Caco-2 (cell line): ENCODE results near the gene KCTD21. TPM values are rescaled to one million over a fixed set of nuclear protein-coding genes. Genes with fewer than 3 reads are reported as not detected.

Source experiments
- BruUV-seq: library from RNA; stranded (reverse); fragments of 400-500 nt; replicated peaks from 2 replicates; lab custom pipeline; 2021; lab: Mats Ljungman, UMichigan
- CTCF ChIA-PET: fragments of 300-600 bp; sonication (Branson Sonifier 250); formaldehyde crosslinking; loops from one replicate; lab custom pipeline; 2022; ENCODE audit warnings: antibody characterized with exemption; lab: Charles Lee
- POLR2A ChIA-PET: fragments of 300-600 bp; sonication (Branson Sonifier 250); formaldehyde crosslinking; loops from one replicate; lab custom pipeline; 2022; ENCODE audit warnings: antibody characterized with exemption; lab: Charles Lee
- DNase-seq, 2 experiments: peaks; one replicate each; pipeline versions ENCODE4 v3.0.0 to v3.0.0-alpha.2; 2020 to 2022
- H3K27me3 ChIP-seq: replicated peaks from 2 replicates; pipeline ENCODE4 v1.6.0; 2011; ENCODE audit warnings: low read length; ENCODE audit not compliant: control insufficient read depth, insufficient read depth
- H3K36me3 ChIP-seq: 2 replicates; pipeline ENCODE4 v1.5.1; 2011; ENCODE audit warnings: low read length; ENCODE audit not compliant: control insufficient read depth, insufficient read depth
- H3K4me1 ChIP-seq: fragments of 250-450 bp; sonication (Bioruptor Pico); 2 replicates; pipeline ENCODE4 v1.5.1; 2020; ENCODE audit warnings: mild to moderate bottlenecking
- H3K4me3 ChIP-seq: 2 replicates; pipeline ENCODE4 v1.5.1; 2011; ENCODE audit warnings: low read depth, mild to moderate bottlenecking, control low read depth, low read length
- H3K9me3 ChIP-seq: fragments of 250-450 bp; sonication (Bioruptor Pico); 2 replicates; pipeline ENCODE4 v1.5.1; 2020; ENCODE audit warnings: mild to moderate bottlenecking, moderate library complexity
- H3K27ac Mint-ChIP-seq: one replicate; pipeline ENCODE4 v1.8.0; 2022; ENCODE audit warnings: mixed read lengths; ENCODE audit not compliant: unreplicated experiment
- H3K27me3 Mint-ChIP-seq: one replicate; pipeline ENCODE4 v1.8.0; 2022; ENCODE audit warnings: mixed read lengths; ENCODE audit not compliant: insufficient read depth, unreplicated experiment
- H3K36me3 Mint-ChIP-seq: one replicate; pipeline ENCODE4 v1.8.0; 2022; ENCODE audit warnings: mild to moderate bottlenecking, mixed read lengths; ENCODE audit not compliant: insufficient read depth, unreplicated experiment
- H3K4me1 Mint-ChIP-seq: one replicate; pipeline ENCODE4 v1.8.0; 2022; ENCODE audit warnings: low read depth, mixed read lengths; ENCODE audit not compliant: unreplicated experiment
- H3K4me3 Mint-ChIP-seq: one replicate; pipeline ENCODE4 v1.8.0; 2022; ENCODE audit warnings: mild to moderate bottlenecking, moderate library complexity, mixed read lengths; ENCODE audit not compliant: unreplicated experiment
- H3K9me3 Mint-ChIP-seq: one replicate; pipeline ENCODE4 v1.8.0; 2022; ENCODE audit warnings: mixed read lengths; ENCODE audit not compliant: unreplicated experiment
- CTCF ChIP-seq, 2 experiments: fragments of 200-600 bp in 1 of 2; IDR thresholded peaks; 1 replicate in 1 of 2; 2 replicates in 1 of 2; pipeline versions ENCODE4 v1.5.1 to v1.8.0; 2011 to 2022; ENCODE audit warnings: antibody characterized with exemption in 1 of 2, control low read depth in 1 of 2, inconsistent platforms in 1 of 2, low read depth in 1 of 2, low read length in 1 of 2, mild to moderate bottlenecking in 1 of 2, moderate library complexity in 1 of 2; ENCODE audit not compliant: insufficient read depth in 1 of 2, severe bottlenecking in 1 of 2, unreplicated experiment in 1 of 2
- intact Hi-C: fragments of 100-400 bp; cut with micrococcal nuclease; formaldehyde crosslinking; loops from one replicate; pipeline ENCODE4 v1.10.0; 2022; ENCODE audit not compliant: unreplicated experiment
- total RNA-seq: library from RNA; stranded (reverse); gene quantifications from 2 replicates; pipeline ENCODE4 v1.2.3, GENCODE V29; 2022

The KCTD21 gene
- total RNA-seq, 1 experiment from 2014 or later, result 6.4 TPM

- BruUV-seq, result no TSS peak
- H3K27ac Mint-ChIP-seq, result peak overlapping the region; percentile 84
Measured at GRCh38 chr11:78189174-78189724, 823 bp upstream of the KCTD21 start.

GRCh38 chr11:78187366-78188285 lies 800 bp downstream of the KCTD21 start:
- TF ChIP-seq CTCF (IDR thresholded peaks at IDR 0.05; ENCODE audit: insufficient read depth in 1 of 2, low read depth in 1 of 2, low read length in 1 of 2, severe bottlenecking in 1 of 2, unreplicated experiment in 1 of 2), result no peak
- POLR2A ChIA-PET, result interaction anchor here (0.5 to 2.2 kb wide), 6 partner anchors 48 to 387 kb away, joined by 3 to 32 read pairs (median 4); partner anchors contain the start of genes ALG8 and NARS2
- Mint-ChIP-seq H3K9me3 (no peaks in the 10 kb centered on the region), H3K27ac (peak overlapping the region; percentile 84), H3K4me1 (peaks cover 37% of the 10 kb centered on the region), H3K27me3 (no peaks in the 10 kb centered on the region), H3K4me3 (peak overlapping the region; percentile 98), H3K36me3 (peaks cover 16% of the 10 kb centered on the region)
- CTCF ChIA-PET, result interaction anchor here (0.5 to 1.5 kb wide), 9 partner anchors 8 to 377 kb away, joined by 3 to 8 read pairs (median 3); partner anchors contain the start of gene ALG8
- Histone ChIP-seq H3K4me3 (peak overlapping the region; percentile 82), H3K9me3 (no peaks in the 10 kb centered on the region), H3K36me3 (no peaks in the 10 kb centered on the region), H3K4me1 (peaks cover 28% of the 10 kb centered on the region), H3K27me3 (no peaks in the 10 kb centered on the region)
- TSS peak; percentile 40 for BruUV-seq
- intact Hi-C loops, result loop anchor here (1.0 to 5.0 kb wide), 5 partner anchors 38 to 195 kb away; partner anchors contain the start of genes ALG8 and NDUFC2
- no peak for DNase-seq

More at GRCh38 chr11:78189174-78189724, 823 bp upstream of the KCTD21 start:
- Mint-ChIP-seq H3K36me3 (peaks cover 17% of the 10 kb centered on the region), H3K27me3 (no peaks in the 10 kb centered on the region), H3K4me1 (peaks cover 38% of the 10 kb centered on the region), H3K4me3 (peak overlapping the region; percentile 98), H3K9me3 (no peaks in the 10 kb centered on the region)
- POLR2A ChIA-PET, result interaction anchor here (0.7 to 2.2 kb wide), 4 partner anchors 50 to 384 kb away, joined by 3 to 32 read pairs (median 3); partner anchors contain the start of gene ALG8
- no peak for TF ChIP-seq CTCF (IDR thresholded peaks at IDR 0.05; ENCODE audit: insufficient read depth in 1 of 2, low read depth in 1 of 2, low read length in 1 of 2, severe bottlenecking in 1 of 2, unreplicated experiment in 1 of 2)
- H3K9me3 ChIP-seq, result no peaks in the 10 kb centered on the region
- CTCF ChIA-PET, result interaction anchor here (0.6 to 1.5 kb wide), 6 partner anchors 24 to 380 kb away, joined by 3 to 8 read pairs (median 4); partner anchors contain the start of gene ALG8
- H3K4me3 ChIP-seq, result peak overlapping the region; percentile 82
- intact Hi-C loops, result loop anchor here (5.0 kb wide), 2 partner anchors 112 to 193 kb away; partner anchors contain the start of gene NDUFC2
- peaks cover 28% of the 10 kb centered on the region for H3K4me1 ChIP-seq
- DNase-seq, result no peak
- H3K27me3 ChIP-seq, result no peaks in the 10 kb centered on the region
- H3K36me3 ChIP-seq, result no peaks in the 10 kb centered on the region

GRCh38 chr11:78181185-78181584 lies 7.2 kb downstream of the KCTD21 start:
- no peak for TF ChIP-seq CTCF (IDR thresholded peaks at IDR 0.05; ENCODE audit: insufficient read depth in 1 of 2, low read depth in 1 of 2, low read length in 1 of 2, severe bottlenecking in 1 of 2, unreplicated experiment in 1 of 2)
- no peak for DNase-seq
- H3K27ac Mint-ChIP-seq, result no peak overlapping the region

More at GRCh38 chr11:78181185-78181584, 7.2 kb downstream of the KCTD21 start:
- no peaks in the 10 kb centered on the region for H3K36me3 ChIP-seq
- ChIA-PET POLR2A (no interaction called here), CTCF (no interaction called here)
- no peak overlapping the region for H3K4me3 Mint-ChIP-seq
- intact Hi-C loops, result no loop called here
- H3K9me3 ChIP-seq, result no peaks in the 10 kb centered on the region
- BruUV-seq, result no TSS peak
- H3K4me3 ChIP-seq, result no peak overlapping the region
- peaks cover 15% of the 10 kb centered on the region for H3K4me1 ChIP-seq
- no peaks in the 10 kb centered on the region for H3K27me3 ChIP-seq
- no peaks in the 10 kb centered on the region for H3K9me3 Mint-ChIP-seq
- H3K27me3 Mint-ChIP-seq, result no peaks in the 10 kb centered on the region
- peaks cover 16% of the 10 kb centered on the region for H3K4me1 Mint-ChIP-seq
- H3K36me3 Mint-ChIP-seq, result peaks cover 11% of the 10 kb centered on the region
